GM10847 (cell line): ENCODE measurements around the gene ISG15.

Experiments
- POLR2A ChIP-seq: IDR thresholded peaks from 2 replicates; pipeline ENCODE4 v1.6.1; 2011; ENCODE audit not compliant: insufficient read length; ENCODE audit errors: extremely low read depth

The ISG15 gene

DNA sequence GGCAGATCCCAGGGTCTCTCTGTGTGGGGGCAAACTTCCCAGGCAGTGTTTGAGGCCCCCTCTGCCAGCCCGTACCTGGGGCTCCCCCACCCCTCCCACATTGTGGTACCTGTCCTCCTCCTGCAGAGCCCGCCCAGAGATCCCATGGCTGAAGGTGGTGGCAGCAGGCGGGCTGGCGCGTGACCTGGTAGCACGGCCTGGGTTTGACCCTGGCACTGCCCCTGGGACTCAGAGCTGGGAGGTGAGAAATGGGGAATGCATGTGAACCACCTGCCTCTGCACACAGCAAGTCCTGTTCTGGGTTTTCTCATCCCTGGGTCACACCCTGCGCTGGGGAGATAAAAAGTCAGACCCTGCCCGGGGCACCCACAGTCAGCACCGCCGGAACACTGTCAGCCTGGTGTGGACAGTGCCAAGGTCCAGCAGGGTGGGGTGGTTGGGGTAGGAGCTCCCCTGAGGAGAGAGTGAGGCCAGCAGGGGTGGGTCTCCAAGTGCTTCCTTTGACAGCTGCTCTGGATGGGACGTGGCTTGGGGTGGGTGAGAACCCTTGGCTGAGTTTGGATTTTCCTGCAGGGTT is 18.4 kb downstream of the ISG15 start:
- TF ChIP-seq POLR2A, result no peak

DNA sequence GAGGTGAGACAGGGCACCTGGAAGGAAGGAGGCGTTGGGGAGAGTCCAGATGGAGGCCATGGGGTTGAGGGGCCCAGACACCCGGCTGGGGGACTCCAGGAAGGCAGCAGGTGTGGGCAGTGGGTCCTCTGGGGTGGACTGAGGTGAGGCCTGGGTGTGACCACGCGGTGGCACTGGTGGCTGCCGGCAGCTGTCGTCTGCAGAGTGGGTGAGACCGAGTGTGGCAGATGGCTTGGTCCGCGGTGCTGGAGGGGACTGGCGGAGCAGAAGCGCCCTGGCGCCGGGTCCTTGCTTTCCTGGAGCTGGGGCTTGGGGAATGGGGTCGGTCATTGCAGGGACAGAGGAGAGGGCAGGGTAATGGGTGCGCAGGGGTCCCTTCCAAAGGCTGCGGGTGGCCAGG is 19.1 kb downstream of the ISG15 start:
- no peak for TF ChIP-seq POLR2A

GRCh38 chr1:1033009-1033587 is 19.8 kb downstream of the ISG15 start:
- no peak for TF ChIP-seq POLR2A

DNA sequence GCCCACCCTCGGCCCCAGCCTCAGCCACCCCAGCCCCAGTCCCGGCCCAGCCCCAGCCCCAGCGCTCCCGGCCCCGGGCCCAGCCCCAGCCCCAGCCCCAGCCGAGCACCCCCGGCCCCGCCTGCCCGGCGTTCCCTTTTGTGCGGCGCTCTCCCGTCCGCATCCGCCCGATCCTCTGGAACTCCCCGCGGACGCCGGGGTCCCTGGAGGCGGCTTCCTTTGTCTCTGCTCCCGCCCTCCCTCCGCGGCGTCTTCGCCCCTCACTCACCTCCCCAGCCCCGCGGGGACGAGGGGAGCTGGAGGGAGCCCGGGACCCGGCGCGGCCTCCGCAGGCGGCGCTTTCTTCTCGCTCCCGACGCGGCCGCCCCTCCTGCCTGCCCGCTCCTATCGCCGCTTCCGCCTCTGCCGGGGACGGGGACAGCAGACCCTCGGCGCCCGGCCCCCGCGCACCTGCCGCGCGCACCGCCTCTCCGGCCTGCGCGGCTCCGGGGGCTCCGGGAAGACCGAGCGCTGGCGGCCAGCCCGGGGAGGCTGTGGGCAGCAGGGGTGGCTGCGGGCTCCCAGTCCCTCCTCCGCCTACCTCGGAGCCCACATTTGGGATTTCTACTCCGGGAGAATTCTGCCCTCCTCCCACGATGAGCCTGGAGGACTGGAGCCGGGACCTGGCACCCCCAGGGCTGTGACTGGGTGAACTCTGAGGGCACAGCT is 20.6 kb downstream of the ISG15 start:
- no peak for TF ChIP-seq POLR2A

- no peak for TF ChIP-seq POLR2A
Observed at GRCh38 chr1:1034439-1034781, 21.1 kb downstream of the ISG15 start.

DNA sequence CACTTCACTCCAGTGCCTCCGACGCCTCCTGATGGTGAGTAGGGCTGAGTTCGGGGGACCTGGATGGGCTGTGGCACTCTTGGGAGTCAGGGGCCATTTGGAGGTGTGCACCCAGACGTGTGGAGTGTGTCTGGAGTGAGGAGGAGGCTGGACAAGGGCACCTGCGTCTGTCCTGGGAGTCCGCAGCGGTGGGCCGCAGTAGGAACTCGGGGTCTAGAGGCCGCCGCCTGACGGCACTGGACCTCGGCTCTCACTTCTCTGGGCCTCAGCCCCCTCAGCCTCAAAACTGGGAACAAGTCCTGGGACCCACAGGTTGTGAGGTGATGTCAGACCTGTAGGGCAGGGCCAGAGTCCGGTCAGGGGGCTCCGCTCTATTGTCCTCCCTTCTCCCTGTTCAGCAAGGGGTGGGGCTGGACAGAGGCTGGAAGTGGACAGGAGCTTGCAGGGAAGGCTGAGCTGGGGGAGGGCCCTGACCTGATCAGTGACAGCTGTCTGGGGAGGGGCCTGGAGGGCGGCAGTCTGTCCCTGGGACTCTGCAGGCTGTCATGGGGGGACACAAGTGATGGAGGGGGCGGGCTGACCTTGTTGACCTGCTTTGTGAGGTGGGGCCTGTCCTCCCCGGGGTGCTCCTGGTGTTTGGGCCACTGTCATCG is 22.1 kb downstream of the ISG15 start:
- TF ChIP-seq POLR2A, result no peak

DNA sequence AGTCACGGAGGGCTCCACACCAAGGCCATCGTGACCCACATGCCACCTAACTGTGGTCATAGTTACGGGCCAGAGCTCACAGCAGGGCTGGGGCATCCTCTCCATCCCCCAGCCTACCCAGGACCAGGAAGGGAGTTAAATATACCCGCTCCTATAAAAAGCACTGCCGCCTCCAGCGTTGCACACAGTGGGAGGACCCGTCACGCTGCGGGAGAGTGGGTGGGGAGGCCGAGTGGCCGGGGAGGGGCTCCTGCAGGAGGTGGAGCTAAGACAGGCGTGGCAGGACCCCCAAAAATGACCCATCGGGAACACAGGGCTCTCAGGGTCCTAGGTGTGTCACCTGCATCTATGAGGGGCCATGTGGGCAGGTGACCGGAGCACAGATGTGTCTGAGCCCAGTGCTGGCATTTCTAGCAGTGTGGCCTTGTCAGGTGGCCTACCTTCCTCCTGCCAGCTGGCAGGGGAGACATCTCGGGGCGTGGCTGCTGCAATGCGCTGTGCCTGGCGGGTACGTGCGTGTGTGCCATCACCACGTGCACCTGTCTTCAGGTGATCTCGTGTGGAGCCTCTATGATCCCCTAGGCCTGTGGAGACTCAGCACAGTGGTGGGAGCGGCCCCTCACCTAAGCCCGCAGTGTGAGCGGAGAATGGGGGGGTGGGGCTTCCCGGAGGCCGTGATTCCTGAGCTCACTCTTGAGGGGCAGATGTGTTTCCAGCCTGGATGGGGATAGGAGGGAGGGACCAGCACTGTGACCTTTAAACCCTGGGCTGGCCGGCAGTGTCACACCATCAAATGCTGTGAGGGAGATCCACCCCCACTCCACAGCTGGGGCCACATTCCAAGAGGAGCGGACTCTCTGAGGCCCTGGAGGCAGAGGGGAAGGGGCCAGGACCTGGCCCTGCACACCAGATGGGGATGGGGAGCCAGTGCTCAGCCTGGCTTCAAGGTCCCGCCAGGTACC is 24.4 kb downstream of the ISG15 start:
- TF ChIP-seq POLR2A, result no peak

DNA sequence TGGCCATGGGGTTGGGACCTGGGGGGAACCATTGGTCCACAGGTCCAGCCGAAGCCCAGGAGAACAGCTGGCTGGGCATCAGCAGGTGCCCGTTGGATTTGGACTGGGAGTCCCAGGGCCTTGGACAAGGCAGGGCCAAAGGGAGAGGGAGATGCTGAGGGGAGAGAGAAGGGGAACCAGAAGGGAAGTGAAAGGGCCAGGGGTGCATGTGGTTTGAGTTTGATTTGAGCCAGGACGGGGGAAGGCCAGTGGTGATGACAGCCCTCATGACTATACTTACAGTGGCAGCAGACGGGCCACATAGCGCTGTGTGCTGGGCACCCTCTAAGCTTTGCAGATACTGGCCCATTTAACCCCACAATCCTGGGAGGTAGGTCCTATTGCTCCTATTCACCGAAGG is 25.4 kb downstream of the ISG15 start:
- TF ChIP-seq POLR2A, result no peak

DNA sequence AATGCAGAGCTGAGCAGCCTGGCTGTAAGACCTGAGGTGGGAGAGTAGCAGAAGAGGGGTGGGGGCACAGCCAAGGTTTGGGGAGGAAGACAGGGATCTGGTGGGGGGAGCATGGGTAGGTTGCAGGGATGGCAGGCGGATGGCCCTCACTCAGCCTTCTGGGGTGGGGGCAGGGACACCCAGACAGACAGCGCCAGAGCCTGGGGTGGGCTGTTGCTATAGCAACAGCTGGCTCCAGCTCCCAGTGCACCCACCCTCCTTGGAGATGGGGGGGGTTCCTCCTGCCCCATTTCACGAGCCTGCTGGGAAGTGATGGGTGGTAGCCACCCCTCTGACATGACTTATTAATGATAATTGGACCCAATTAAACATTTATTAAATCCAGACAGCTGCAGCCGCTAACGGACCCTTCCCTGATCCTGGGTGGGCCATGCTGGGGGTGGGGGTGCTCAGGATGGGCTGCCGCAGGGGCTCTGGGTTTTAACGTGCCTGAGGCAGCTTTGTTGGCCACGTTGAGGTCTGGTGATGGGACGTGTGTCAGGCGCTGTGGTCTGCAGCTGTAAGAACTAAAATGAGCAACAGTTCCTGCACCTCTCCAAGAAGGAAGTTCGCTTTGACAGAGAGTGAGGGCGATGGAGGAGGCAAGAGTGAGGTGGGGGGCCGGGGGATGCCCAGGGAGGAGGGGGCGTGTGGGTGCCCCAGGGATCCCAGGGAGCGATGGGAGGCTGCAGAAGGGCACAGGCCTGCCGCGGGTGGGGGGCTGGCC is 26.0 kb downstream of the ISG15 start:
- TF ChIP-seq POLR2A, result no peak

GRCh38 chr1:1040004-1040991 is 27.0 kb downstream of the ISG15 start:
- no peak for TF ChIP-seq POLR2A

- no peak for TF ChIP-seq POLR2A
Observed at GRCh38 chr1:1041092-1041523, 27.8 kb downstream of the ISG15 start.

GRCh38 chr1:1041873-1042272 is 28.6 kb downstream of the ISG15 start:
- TF ChIP-seq POLR2A, result no peak

DNA sequence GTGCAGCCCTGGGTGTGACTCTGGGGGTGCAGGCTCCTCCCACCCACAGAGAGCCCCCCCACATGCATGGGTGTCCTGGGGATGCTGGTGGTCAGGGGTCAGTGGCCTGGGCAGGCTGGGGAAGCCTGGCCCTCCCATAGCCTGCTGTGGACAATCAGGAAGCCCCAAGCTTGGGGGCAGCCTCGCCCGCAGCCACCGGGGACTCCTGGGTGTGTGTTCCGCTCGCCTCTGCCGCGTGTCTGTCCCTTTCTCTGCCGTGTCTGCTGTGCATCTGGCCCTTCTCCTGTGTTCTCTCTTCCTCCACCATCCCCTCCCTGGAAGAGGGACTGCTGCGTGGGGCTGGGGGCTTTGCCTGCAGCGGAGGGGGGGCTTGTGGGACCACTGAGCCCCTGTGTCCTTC is 29.5 kb downstream of the ISG15 start:
- TF ChIP-seq POLR2A, result no peak
